GM12872 (cell line): ENCODE data around the gene CCM2L.

Experiments
- CTCF ChIP-seq: IDR thresholded peaks from 3 replicates; pipeline ENCODE4 v1.5.1; 2011; ENCODE audit warnings: low read depth, mild to moderate bottlenecking, low read length, moderate library complexity; ENCODE audit not compliant: insufficient read depth

CCM2L gene

GRCh38 chr20:32010101-32010500 lies at the start of gene CCM2L:
CCM2L (plus strand) TSS chr20:32010438; CDS start chr20:32010455, 17 bp downstream.
- TF ChIP-seq CTCF = no peak

- no peak for TF ChIP-seq CTCF
These were observed 47.5 kb upstream of the CCM2L start for GRCh38 chr20:31962761-31963160.

GRCh38 chr20:31963889-31964288 lies 46.3 kb upstream of the CCM2L start:
- no peak for TF ChIP-seq CTCF

- TF ChIP-seq CTCF = no peak
These were observed 43.1 kb upstream of the CCM2L start for GRCh38 chr20:31966991-31967655.

GRCh38 chr20:31967830-31968249 lies 42.4 kb upstream of the CCM2L start, which contains the start of gene XKR7:
XKR7 (plus strand) TSS chr20:31968151; CDS start chr20:31968176, 25 bp downstream.
- no peak for TF ChIP-seq CTCF

- no peak for TF ChIP-seq CTCF
These were observed 41.7 kb upstream of the CCM2L start for GRCh38 chr20:31968291-31969126.

- no peak for TF ChIP-seq CTCF
These were observed 40.2 kb upstream of the CCM2L start for GRCh38 chr20:31969991-31970390.
